ENCODE measurements around the gene AOC2.

DNA sequence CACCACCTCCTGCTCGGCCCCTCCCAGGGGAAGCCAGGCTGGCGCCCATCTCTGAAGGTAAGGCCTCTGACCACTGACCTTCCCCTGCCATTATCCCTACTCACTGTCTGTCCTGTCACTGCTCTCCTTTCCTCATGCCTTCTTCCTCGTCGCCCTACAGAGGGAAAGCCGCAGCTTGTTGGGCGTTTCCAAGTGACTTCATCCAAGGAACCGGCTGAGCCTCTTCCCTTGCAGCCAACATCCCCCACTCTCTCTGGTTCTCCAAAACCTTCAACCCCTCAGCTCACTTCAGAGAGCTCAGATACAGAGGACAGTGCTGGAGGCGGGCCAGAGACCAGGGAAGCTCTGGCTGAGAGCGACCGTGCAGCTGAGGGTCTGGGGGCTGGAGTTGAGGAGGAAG is 48.9 kb upstream of the AOC2 start:
- TF ChIP-seq, protein P1, sequence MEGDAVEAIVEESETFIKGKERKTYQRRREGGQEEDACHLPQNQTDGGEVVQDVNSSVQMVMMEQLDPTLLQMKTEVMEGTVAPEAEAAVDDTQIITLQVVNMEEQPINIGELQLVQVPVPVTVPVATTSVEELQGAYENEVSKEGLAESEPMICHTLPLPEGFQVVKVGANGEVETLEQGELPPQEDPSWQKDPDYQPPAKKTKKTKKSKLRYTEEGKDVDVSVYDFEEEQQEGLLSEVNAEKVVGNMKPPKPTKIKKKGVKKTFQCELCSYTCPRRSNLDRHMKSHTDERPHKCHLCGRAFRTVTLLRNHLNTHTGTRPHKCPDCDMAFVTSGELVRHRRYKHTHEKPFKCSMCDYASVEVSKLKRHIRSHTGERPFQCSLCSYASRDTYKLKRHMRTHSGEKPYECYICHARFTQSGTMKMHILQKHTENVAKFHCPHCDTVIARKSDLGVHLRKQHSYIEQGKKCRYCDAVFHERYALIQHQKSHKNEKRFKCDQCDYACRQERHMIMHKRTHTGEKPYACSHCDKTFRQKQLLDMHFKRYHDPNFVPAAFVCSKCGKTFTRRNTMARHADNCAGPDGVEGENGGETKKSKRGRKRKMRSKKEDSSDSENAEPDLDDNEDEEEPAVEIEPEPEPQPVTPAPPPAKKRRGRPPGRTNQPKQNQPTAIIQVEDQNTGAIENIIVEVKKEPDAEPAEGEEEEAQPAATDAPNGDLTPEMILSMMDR (IDR thresholded peaks at IDR 0.05): no peak
- no peak for TF ChIP-seq POLR2A (IDR thresholded peaks at IDR 0.05)

Data from breast epithelium (tissue), 3 donors.